NOMO-1 (cell line): Measurements from ENCODE around the gene POLR3H.
A peak's percentile ranks its signal among the peaks of the same experiment; 100 is the strongest.

ENCODE experiments used
- DNase-seq, 2 experiments: peaks; one replicate each; lab custom pipeline; 2025; ENCODE audit not compliant: unreplicated experiment in 2 of 2; lab: John Stamatoyannopoulos, UW

POLR3H gene

GRCh38 chr22:41488076-41488475 lies 56.2 kb downstream of the POLR3H start:
- DNase-seq = no peak

GRCh38 chr22:41487037-41487935 lies 57.0 kb downstream of the POLR3H start:
- no peak for DNase-seq

GRCh38 chr22:41485033-41485432 lies 59.2 kb downstream of the POLR3H start:
- no peak for DNase-seq

GRCh38 chr22:41482319-41482935 lies 61.8 kb downstream of the POLR3H start:
- DNase-seq = no peak

- no peak for DNase-seq
Observed at GRCh38 chr22:41481925-41482318, 62.3 kb downstream of the POLR3H start.

- DNase-seq = no peak
Observed at GRCh38 chr22:41481131-41481830, 63.0 kb downstream of the POLR3H start.

- no peak for DNase-seq
Observed at GRCh38 chr22:41480397-41480735, 63.9 kb downstream of the POLR3H start.

GRCh38 chr22:41479671-41480396 lies 64.4 kb downstream of the POLR3H start:
- DNase-seq = no peak

- DNase-seq = peak in 1 of 2 experiments; percentile 8
Observed at GRCh38 chr22:41478891-41479521, 65.3 kb downstream of the POLR3H start.

GRCh38 chr22:41478473-41478872 lies 65.8 kb downstream of the POLR3H start:
- no peak for DNase-seq
